Mammary epithelial cell (primary cell): ENCODE results near the gene APLF.

ENCODE experiments used
- EZH2 ChIP-seq: IDR thresholded peaks from 2 replicates; pipeline ENCODE4 v1.6.1; 2012; ENCODE audit warnings: low read length, inconsistent platforms, borderline replicate concordance
- TF ChIP-seq, protein P1 (sequence below), 2 donors: IDR thresholded peaks in 1 of 2; conservative IDR thresholded peaks in 1 of 2; 2 replicates each; pipeline ENCODE4 v1.5.1; 2011 to 2012; ENCODE audit warnings: inconsistent platforms in 2 of 2, low read length in 2 of 2, mild to moderate bottlenecking in 2 of 2, control low read depth in 1 of 2, low read depth in 1 of 2; ENCODE audit not compliant: insufficient read depth in 1 of 2; ENCODE audit errors: extremely low read depth in 1 of 2

DNA sequence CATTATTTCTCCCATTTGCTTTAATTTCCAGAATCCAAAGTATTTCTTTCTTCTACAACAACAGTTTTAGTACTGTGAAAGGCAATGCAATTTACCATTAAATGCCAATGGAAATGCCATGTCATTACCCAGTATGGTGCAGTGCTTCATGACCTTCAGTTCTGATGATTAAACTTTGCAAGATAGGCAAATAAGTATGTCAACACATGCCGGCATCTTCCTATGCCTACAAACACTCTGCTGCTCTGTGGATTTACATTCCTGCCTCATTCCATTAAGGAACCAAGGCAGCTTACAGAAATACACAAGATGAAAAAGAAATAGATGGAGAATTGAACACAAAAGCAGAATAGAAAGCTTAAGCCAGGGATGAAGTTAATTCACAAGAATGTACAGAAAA, 123.3 kb downstream of the APLF start:
- TF ChIP-seq, protein P1, sequence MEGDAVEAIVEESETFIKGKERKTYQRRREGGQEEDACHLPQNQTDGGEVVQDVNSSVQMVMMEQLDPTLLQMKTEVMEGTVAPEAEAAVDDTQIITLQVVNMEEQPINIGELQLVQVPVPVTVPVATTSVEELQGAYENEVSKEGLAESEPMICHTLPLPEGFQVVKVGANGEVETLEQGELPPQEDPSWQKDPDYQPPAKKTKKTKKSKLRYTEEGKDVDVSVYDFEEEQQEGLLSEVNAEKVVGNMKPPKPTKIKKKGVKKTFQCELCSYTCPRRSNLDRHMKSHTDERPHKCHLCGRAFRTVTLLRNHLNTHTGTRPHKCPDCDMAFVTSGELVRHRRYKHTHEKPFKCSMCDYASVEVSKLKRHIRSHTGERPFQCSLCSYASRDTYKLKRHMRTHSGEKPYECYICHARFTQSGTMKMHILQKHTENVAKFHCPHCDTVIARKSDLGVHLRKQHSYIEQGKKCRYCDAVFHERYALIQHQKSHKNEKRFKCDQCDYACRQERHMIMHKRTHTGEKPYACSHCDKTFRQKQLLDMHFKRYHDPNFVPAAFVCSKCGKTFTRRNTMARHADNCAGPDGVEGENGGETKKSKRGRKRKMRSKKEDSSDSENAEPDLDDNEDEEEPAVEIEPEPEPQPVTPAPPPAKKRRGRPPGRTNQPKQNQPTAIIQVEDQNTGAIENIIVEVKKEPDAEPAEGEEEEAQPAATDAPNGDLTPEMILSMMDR (conservative IDR thresholded peaks at IDR 0.05 in 1 of 2, IDR thresholded peaks at IDR 0.05 in 1 of 2; ENCODE audit: extremely low read depth in 1 of 2, insufficient read depth in 1 of 2, low read depth in 1 of 2, low read length in 2 of 2) = no peak
- no peak for TF ChIP-seq EZH2
